ENCODE results near the gene ADAMTS16. TPM values are rescaled to one million over a fixed set of nuclear protein-coding genes. Genes with fewer than 3 reads are reported as not detected.

The ADAMTS16 gene
- total and polyA plus RNA-seq, 2 experiments from 2014 or later, result 2.8 to 15.4 TPM

DNA sequence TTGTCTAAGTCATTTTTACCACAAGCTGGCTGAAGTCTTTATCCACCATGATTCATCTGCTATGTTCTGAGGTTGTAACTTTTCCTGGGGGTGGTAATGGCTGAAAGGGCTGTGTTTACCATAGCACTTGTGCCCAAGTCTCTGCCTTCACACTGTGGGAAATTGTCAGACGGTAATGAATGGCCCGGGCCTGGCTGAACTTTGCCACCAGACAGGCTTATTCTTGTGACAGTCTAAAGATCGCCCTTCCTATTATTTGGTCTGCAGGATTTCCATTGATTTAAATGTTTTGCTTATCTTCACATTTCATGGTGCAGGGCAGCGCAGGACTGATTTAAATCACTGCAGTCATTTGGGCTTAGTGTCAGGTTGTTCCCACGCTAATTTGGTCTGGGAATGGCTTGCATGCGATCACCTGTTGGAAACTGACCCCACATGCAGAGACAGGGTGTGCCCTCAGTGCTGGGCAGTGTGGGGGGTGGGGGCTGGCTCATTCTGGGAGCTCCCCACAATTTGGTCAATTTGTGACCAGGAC is 173.0 kb downstream of the ADAMTS16 start:
- Mint-ChIP-seq H3K36me3 (ENCODE audit: low read depth) (peaks cover 14% of the 10 kb centered on the region), H3K27me3 (ENCODE audit: insufficient read depth, low read depth, poor library complexity) (peaks cover 9% of the 10 kb centered on the region), H3K4me1 (peaks cover 36% of the 10 kb centered on the region), H3K27ac (peak overlapping the region; percentile 15; the same call in 1 of the 2 replicates), H3K9me3 (no peaks in the 10 kb centered on the region), H3K4me3 (no peak overlapping the region)
- H3K27me3 ChIP-seq (ENCODE audit: insufficient read depth), result no peaks in the 10 kb centered on the region
- ATAC-seq, result peak; percentile 38
- no peaks in the 10 kb centered on the region for H3K9me2 ChIP-seq (ENCODE audit: insufficient read depth)
- peak overlapping the region; percentile 35; the same call in 1 of the 2 replicates for H3K27ac ChIP-seq (ENCODE audit: low read depth)
- H3K36me3 ChIP-seq (ENCODE audit: insufficient read depth), result no peaks in the 10 kb centered on the region
- H3F3A ChIP-seq (replicated peaks; ENCODE audit: low read depth), result no peaks in the 10 kb centered on the region
- no peaks in the 10 kb centered on the region for H3K79me2 ChIP-seq (replicated peaks; ENCODE audit: insufficient read depth)
- DNase-seq (ENCODE audit: low spot score), result no peak
- no peak overlapping the region for H3K4me2 ChIP-seq
- H3K4me1 ChIP-seq (ENCODE audit: insufficient read depth), result peaks cover 15% of the 10 kb centered on the region
- H4K20me1 ChIP-seq (replicated peaks; ENCODE audit: insufficient read depth), result no peaks in the 10 kb centered on the region
- TF ChIP-seq STAT1 (IDR thresholded peaks at IDR 0.05; ENCODE audit: unreplicated experiment), result no peak
- TF ChIP-seq, protein P1, sequence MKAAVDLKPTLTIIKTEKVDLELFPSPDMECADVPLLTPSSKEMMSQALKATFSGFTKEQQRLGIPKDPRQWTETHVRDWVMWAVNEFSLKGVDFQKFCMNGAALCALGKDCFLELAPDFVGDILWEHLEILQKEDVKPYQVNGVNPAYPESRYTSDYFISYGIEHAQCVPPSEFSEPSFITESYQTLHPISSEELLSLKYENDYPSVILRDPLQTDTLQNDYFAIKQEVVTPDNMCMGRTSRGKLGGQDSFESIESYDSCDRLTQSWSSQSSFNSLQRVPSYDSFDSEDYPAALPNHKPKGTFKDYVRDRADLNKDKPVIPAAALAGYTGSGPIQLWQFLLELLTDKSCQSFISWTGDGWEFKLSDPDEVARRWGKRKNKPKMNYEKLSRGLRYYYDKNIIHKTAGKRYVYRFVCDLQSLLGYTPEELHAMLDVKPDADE (IDR thresholded peaks at IDR 0.05), result no peak
- TF ChIP-seq, protein P2, sequence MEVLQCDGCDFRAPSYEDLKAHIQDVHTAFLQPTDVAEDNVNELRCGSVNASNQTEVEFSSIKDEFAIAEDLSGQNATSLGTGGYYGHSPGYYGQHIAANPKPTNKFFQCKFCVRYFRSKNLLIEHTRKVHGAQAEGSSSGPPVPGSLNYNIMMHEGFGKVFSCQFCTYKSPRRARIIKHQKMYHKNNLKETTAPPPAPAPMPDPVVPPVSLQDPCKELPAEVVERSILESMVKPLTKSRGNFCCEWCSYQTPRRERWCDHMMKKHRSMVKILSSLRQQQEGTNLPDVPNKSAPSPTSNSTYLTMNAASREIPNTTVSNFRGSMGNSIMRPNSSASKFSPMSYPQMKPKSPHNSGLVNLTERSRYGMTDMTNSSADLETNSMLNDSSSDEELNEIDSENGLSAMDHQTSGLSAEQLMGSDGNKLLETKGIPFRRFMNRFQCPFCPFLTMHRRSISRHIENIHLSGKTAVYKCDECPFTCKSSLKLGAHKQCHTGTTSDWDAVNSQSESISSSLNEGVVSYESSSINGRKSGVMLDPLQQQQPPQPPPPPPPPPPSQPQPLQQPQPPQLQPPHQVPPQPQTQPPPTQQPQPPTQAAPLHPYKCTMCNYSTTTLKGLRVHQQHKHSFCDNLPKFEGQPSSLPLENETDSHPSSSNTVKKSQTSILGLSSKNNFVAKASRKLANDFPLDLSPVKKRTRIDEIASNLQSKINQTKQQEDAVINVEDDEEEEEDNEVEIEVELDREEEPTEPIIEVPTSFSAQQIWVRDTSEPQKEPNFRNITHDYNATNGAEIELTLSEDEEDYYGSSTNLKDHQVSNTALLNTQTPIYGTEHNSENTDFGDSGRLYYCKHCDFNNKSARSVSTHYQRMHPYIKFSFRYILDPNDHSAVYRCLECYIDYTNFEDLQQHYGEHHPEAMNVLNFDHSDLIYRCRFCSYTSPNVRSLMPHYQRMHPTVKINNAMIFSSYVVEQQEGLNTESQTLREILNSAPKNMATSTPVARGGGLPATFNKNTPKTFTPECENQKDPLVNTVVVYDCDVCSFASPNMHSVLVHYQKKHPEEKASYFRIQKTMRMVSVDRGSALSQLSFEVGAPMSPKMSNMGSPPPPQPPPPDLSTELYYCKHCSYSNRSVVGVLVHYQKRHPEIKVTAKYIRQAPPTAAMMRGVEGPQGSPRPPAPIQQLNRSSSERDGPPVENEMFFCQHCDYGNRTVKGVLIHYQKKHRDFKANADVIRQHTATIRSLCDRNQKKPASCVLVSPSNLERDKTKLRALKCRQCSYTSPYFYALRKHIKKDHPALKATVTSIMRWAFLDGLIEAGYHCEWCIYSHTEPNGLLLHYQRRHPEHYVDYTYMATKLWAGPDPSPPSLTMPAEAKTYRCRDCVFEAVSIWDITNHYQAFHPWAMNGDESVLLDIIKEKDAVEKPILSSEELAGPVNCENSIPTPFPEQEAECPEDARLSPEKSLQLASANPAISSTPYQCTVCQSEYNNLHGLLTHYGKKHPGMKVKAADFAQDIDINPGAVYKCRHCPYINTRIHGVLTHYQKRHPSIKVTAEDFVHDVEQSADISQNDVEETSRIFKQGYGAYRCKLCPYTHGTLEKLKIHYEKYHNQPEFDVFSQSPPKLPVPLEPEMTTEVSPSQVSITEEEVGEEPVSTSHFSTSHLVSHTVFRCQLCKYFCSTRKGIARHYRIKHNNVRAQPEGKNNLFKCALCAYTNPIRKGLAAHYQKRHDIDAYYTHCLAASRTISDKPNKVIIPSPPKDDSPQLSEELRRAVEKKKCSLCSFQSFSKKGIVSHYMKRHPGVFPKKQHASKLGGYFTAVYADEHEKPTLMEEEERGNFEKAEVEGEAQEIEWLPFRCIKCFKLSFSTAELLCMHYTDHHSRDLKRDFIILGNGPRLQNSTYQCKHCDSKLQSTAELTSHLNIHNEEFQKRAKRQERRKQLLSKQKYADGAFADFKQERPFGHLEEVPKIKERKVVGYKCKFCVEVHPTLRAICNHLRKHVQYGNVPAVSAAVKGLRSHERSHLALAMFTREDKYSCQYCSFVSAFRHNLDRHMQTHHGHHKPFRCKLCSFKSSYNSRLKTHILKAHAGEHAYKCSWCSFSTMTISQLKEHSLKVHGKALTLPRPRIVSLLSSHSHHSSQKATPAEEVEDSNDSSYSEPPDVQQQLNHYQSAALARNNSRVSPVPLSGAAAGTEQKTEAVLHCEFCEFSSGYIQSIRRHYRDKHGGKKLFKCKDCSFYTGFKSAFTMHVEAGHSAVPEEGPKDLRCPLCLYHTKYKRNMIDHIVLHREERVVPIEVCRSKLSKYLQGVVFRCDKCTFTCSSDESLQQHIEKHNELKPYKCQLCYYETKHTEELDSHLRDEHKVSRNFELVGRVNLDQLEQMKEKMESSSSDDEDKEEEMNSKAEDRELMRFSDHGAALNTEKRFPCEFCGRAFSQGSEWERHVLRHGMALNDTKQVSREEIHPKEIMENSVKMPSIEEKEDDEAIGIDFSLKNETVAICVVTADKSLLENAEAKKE (CRISPR knock-in tag; IDR thresholded peaks at IDR 0.05), result no peak
- TF ChIP-seq ZNF331 (CRISPR knock-in tag; IDR thresholded peaks at IDR 0.05; ENCODE audit: low read depth), result no peak
- TF ChIP-seq CREB1 (CRISPR knock-in tag; IDR thresholded peaks at IDR 0.05; ENCODE audit: low read depth), result no peak
- no peak for TF ChIP-seq NANOG (IDR thresholded peaks at IDR 0.05; ENCODE audit: borderline replicate concordance)
- TF ChIP-seq, protein P3, sequence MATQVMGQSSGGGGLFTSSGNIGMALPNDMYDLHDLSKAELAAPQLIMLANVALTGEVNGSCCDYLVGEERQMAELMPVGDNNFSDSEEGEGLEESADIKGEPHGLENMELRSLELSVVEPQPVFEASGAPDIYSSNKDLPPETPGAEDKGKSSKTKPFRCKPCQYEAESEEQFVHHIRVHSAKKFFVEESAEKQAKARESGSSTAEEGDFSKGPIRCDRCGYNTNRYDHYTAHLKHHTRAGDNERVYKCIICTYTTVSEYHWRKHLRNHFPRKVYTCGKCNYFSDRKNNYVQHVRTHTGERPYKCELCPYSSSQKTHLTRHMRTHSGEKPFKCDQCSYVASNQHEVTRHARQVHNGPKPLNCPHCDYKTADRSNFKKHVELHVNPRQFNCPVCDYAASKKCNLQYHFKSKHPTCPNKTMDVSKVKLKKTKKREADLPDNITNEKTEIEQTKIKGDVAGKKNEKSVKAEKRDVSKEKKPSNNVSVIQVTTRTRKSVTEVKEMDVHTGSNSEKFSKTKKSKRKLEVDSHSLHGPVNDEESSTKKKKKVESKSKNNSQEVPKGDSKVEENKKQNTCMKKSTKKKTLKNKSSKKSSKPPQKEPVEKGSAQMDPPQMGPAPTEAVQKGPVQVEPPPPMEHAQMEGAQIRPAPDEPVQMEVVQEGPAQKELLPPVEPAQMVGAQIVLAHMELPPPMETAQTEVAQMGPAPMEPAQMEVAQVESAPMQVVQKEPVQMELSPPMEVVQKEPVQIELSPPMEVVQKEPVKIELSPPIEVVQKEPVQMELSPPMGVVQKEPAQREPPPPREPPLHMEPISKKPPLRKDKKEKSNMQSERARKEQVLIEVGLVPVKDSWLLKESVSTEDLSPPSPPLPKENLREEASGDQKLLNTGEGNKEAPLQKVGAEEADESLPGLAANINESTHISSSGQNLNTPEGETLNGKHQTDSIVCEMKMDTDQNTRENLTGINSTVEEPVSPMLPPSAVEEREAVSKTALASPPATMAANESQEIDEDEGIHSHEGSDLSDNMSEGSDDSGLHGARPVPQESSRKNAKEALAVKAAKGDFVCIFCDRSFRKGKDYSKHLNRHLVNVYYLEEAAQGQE (IDR thresholded peaks at IDR 0.05; ENCODE audit: unreplicated experiment), result no peak
- TF ChIP-seq POLR2AphosphoS5 (IDR thresholded peaks at IDR 0.05; ENCODE audit: low read depth), result no peak
- no peak for TF ChIP-seq EZH2phosphoT487 (IDR thresholded peaks at IDR 0.05; ENCODE audit: unreplicated experiment)
- H2AFZ ChIP-seq, result no peak overlapping the region
- H3K4me3 ChIP-seq, result no peak overlapping the region
